OCI-LY1 (cell line): ENCODE measurements around the gene SNAPC4.

ENCODE experiments used
- H2AFZ ChIP-seq: fragments of 200-600 bp; sonication (generic), shearing (Covaris generic); 2 replicates; pipeline ENCODE4 v1.6.0; 2014; ENCODE audit warnings: antibody characterized with exemption, mild to moderate bottlenecking, low read length
- H3F3A ChIP-seq: fragments of 200-600 bp; sonication (generic), shearing (Covaris generic); 2 replicates; pipeline ENCODE4 v1.6.0; 2014; ENCODE audit warnings: mild to moderate bottlenecking, antibody characterized with exemption, low read length, moderate library complexity; ENCODE audit not compliant: insufficient read depth
- H3K27ac ChIP-seq: fragments of 200-600 bp; sonication (generic); 2 replicates; pipeline ENCODE4 v1.5.1; 2014; ENCODE audit warnings: low read length, mixed run types, mild to moderate bottlenecking, low read depth; ENCODE audit not compliant: poor library complexity, severe bottlenecking
- H3K27me3 ChIP-seq: fragments of 200-600 bp; sonication (generic); 2 replicates; pipeline ENCODE4 v1.6.0; 2014; ENCODE audit warnings: antibody characterized with exemption, mild to moderate bottlenecking, low read length, moderate library complexity; ENCODE audit not compliant: insufficient read depth
- H3K36me3 ChIP-seq: fragments of 200-600 bp; sonication (generic); 2 replicates; pipeline ENCODE4 v1.6.1; 2014; ENCODE audit warnings: mild to moderate bottlenecking, antibody characterized with exemption, low read length, moderate library complexity, mixed read lengths; ENCODE audit not compliant: insufficient read depth
- H3K4me1 ChIP-seq: fragments of 200-600 bp; sonication (generic); 2 replicates; pipeline ENCODE4 v1.5.1; 2014; ENCODE audit warnings: mild to moderate bottlenecking, low read length, moderate library complexity; ENCODE audit not compliant: insufficient read depth, severe bottlenecking
- H3K4me2 ChIP-seq: fragments of 200-600 bp; sonication (generic), shearing (Covaris generic); 2 replicates; pipeline ENCODE4 v1.6.1; 2014; ENCODE audit warnings: low read length
- H3K4me3 ChIP-seq: fragments of 200-600 bp; sonication (generic); 2 replicates; pipeline ENCODE4 v1.5.1; 2014; ENCODE audit warnings: low read length, low read depth, mild to moderate bottlenecking, mixed read lengths; ENCODE audit not compliant: poor library complexity, severe bottlenecking
- H3K79me2 ChIP-seq: fragments of 200-600 bp; shearing (Covaris generic); 2 replicates; pipeline ENCODE4 v1.6.1; 2016; ENCODE audit warnings: mixed run types, low read length, mixed read lengths; ENCODE audit not compliant: insufficient read depth
- H3K9ac ChIP-seq: fragments of 200-600 bp; sonication (generic), shearing (Covaris generic); 2 replicates; pipeline ENCODE4 v1.6.1; 2014; ENCODE audit warnings: mild to moderate bottlenecking, low read length, mixed read lengths
- H3K9me2 ChIP-seq: fragments of 200-600 bp; sonication (generic), shearing (Covaris generic); 2 replicates; pipeline ENCODE4 v1.6.1; 2014; ENCODE audit warnings: low read depth, mild to moderate bottlenecking, low read length, mixed read lengths
- H3K9me3 ChIP-seq: fragments of 200-600 bp; shearing (Covaris generic); 2 replicates; pipeline ENCODE4 v1.6.1; 2014; ENCODE audit warnings: low read length, mixed read lengths
- H4K20me1 ChIP-seq: fragments of 200-600 bp; sonication (generic), shearing (Covaris generic); 2 replicates; pipeline ENCODE4 v1.6.0; 2016; ENCODE audit warnings: mild to moderate bottlenecking, low read length; ENCODE audit not compliant: insufficient read depth
- EZH2 ChIP-seq: fragments of 200-600 bp; sonication (generic), shearing (Covaris generic); IDR thresholded peaks from 2 replicates; pipeline ENCODE4 v1.8.0; 2017; ENCODE audit warnings: borderline replicate concordance, mixed run types, mild to moderate bottlenecking, antibody characterized with exemption, low read length, moderate library complexity, mixed read lengths
- TF ChIP-seq, protein P1 (sequence below): fragments of 200-600 bp; sonication (generic), shearing (Covaris generic); IDR thresholded peaks from 2 replicates; pipeline ENCODE4 v1.5.1; 2017; ENCODE audit warnings: mild to moderate bottlenecking, antibody characterized with exemption, low read length, moderate library complexity, mixed read lengths

SNAPC4 gene

GRCh38 chr9:136365775-136366222, 34.2 kb downstream of the SNAPC4 start:
- Histone ChIP-seq H3K4me1 (peaks cover 11% of the 10 kb centered on the region), H3K4me3 (no peak overlapping the region), H3K4me2 (no peak overlapping the region), H3K36me3 (no peaks in the 10 kb centered on the region; the same call in 1 of the 2 replicates), H2AFZ (no peak overlapping the region), H4K20me1 (no peaks in the 10 kb centered on the region), H3F3A (no peaks in the 10 kb centered on the region), H3K79me2 (no peaks in the 10 kb centered on the region), H3K27me3 (peaks cover 8% of the 10 kb centered on the region; the same call in 1 of the 2 replicates), H3K9me2 (no peaks in the 10 kb centered on the region), H3K27ac (no peak overlapping the region), H3K9me3 (no peaks in the 10 kb centered on the region), H3K9ac (no peak overlapping the region)
- TF ChIP-seq, protein P1, sequence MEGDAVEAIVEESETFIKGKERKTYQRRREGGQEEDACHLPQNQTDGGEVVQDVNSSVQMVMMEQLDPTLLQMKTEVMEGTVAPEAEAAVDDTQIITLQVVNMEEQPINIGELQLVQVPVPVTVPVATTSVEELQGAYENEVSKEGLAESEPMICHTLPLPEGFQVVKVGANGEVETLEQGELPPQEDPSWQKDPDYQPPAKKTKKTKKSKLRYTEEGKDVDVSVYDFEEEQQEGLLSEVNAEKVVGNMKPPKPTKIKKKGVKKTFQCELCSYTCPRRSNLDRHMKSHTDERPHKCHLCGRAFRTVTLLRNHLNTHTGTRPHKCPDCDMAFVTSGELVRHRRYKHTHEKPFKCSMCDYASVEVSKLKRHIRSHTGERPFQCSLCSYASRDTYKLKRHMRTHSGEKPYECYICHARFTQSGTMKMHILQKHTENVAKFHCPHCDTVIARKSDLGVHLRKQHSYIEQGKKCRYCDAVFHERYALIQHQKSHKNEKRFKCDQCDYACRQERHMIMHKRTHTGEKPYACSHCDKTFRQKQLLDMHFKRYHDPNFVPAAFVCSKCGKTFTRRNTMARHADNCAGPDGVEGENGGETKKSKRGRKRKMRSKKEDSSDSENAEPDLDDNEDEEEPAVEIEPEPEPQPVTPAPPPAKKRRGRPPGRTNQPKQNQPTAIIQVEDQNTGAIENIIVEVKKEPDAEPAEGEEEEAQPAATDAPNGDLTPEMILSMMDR, result no peak
- no peak for TF ChIP-seq EZH2

DNA sequence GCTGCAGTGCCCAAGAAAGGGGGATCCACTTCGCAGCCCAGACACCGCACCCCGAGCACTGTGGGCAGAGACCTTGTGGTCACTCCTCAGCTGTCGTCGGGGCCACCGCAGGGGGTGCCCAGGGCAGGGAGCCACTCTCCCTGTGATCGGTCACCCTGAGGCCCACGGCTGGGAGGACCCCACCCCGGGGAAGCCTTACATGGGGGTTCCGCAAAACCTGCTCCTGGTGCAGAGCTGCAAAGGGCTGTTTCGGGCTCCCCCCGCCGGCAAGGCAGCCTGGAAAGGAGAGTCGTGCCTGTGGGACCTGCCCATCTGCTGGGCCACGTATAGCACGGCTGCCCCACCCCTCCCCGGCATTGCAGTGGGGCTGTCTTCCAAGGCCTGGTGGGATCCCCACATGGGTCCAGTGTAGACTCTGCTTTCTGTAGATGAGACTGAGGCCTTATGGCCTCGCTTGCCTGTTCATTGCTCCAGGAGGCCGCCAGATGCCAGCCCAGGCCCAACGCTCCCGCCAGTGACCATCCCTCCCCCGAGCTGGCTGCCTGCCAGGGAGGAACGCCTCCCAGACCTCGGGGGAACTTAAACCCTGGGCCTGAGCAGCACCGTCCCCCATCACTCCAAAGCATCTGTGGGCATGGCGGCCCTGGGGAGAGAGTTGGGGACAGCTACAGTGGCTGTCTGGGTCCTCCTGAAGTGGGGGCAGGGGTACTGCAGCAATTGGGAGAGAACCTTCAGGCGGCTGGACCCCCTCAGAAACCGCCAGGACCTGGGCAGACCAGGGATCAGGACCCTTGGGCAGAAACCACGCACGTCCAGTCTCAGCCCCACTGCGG, 34.8 kb downstream of the SNAPC4 start:
- no peak overlapping the region for H3K4me2 ChIP-seq
- H3K4me3 ChIP-seq, result no peak overlapping the region
- peaks cover 1% of the 10 kb centered on the region; the same call in 1 of the 2 replicates for H3K27me3 ChIP-seq
- no peaks in the 10 kb centered on the region for H4K20me1 ChIP-seq
- H3K9ac ChIP-seq, result no peak overlapping the region
- no peaks in the 10 kb centered on the region for H3K9me3 ChIP-seq
- no peaks in the 10 kb centered on the region for H3F3A ChIP-seq
- TF ChIP-seq, protein P1, result no peak
- TF ChIP-seq EZH2, result no peak
- no peak overlapping the region for H3K27ac ChIP-seq
- H3K36me3 ChIP-seq, result no peaks in the 10 kb centered on the region; the same call in 1 of the 2 replicates
- H3K79me2 ChIP-seq, result no peaks in the 10 kb centered on the region
- no peak overlapping the region for H2AFZ ChIP-seq
- H3K4me1 ChIP-seq, result peaks cover 11% of the 10 kb centered on the region
- H3K9me2 ChIP-seq, result no peaks in the 10 kb centered on the region

GRCh38 chr9:136363949-136364748, 35.8 kb downstream of the SNAPC4 start:
- Histone ChIP-seq H3K27ac (no peak overlapping the region), H3K27me3 (no peaks in the 10 kb centered on the region; the same call in 1 of the 2 replicates), H3K9ac (no peak overlapping the region), H3K4me1 (peaks cover 11% of the 10 kb centered on the region), H3F3A (no peaks in the 10 kb centered on the region), H3K4me3 (peak overlapping the region; percentile 75), H4K20me1 (no peaks in the 10 kb centered on the region), H3K9me2 (no peaks in the 10 kb centered on the region), H2AFZ (no peak overlapping the region), H3K4me2 (peak overlapping the region; percentile 62), H3K79me2 (no peaks in the 10 kb centered on the region), H3K36me3 (no peaks in the 10 kb centered on the region; the same call in 1 of the 2 replicates), H3K9me3 (no peaks in the 10 kb centered on the region)
- TF ChIP-seq, protein P1, result no peak
- no peak for TF ChIP-seq EZH2
